ENCODE data around the gene GIGYF2.

DNA sequence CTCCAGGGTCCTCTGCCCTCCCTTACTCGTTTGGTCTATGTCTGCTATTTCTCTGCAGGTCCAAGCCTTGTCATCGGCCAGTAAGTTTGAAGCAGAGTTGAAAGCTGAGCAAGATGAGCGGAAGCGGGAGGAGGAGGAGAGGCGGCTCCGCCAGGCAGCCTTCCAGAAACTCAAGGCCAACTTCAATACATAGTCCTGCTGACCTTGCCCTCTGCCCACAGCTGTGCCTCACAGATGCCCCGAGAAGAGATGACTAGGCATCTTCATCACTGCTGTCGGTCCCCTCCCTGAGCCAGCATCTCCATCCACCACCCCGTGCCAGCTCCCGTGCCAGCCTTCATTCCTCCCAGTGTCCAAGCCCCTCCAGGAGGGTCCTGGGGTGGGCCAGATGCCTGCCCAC, 15.6 kb upstream of the GIGYF2 start:
- TF ChIP-seq CTCF (IDR thresholded peaks at IDR 0.05) (no peak), ZFX (IDR thresholded peaks at IDR 0.05; ENCODE audit: borderline replicate concordance) (no peak)
